ENCODE measurements around the gene MPHOSPH10.
"Not testable (repeated sequence)": the region's sequence is repeated elsewhere in the genome, so short reads cannot be mapped to it uniquely, and the experiment has no call there.

Gene MPHOSPH10, protein sequence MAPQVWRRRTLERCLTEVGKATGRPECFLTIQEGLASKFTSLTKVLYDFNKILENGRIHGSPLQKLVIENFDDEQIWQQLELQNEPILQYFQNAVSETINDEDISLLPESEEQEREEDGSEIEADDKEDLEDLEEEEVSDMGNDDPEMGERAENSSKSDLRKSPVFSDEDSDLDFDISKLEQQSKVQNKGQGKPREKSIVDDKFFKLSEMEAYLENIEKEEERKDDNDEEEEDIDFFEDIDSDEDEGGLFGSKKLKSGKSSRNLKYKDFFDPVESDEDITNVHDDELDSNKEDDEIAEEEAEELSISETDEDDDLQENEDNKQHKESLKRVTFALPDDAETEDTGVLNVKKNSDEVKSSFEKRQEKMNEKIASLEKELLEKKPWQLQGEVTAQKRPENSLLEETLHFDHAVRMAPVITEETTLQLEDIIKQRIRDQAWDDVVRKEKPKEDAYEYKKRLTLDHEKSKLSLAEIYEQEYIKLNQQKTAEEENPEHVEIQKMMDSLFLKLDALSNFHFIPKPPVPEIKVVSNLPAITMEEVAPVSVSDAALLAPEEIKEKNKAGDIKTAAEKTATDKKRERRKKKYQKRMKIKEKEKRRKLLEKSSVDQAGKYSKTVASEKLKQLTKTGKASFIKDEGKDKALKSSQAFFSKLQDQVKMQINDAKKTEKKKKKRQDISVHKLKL

DNA sequence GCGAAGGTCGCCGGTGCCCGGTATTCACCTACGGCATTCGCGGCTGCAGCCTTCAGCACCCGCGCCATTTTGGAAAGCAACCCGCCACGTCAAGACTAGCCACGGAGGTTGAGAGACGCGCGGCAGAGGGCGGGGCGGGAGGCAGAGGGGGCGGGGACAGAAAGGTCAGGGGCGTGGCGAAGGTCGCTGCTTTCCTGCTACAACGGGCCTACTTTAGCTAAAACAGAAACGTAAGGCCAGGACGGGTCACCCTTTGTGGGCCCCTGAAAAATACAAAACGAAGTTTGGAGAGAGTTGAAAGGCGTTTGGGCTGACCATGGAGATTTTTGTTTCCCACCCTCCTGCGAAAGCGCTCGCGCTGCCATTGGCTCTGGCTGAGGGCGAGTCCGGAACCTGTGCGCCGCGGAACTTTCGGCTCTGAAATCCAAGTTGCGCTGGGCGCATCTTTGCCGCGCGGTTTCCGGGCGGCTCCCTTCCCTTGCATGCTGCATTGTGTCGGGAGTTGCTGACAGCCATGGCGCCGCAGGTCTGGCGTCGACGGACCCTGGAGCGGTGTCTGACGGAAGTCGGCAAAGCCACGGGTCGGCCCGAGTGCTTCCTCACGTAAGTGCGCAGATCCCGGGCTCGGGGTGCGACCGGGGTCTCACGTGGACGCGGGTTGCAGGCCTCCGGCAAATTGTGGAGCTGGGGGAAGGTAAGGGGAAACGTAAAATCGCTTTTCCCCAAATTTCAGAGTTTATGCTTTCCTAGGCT lies at the start of gene MPHOSPH10, which contains the start of gene MCEE:
MPHOSPH10 (plus strand) TSS at position 483 of the 753 bp plus-strand sequence; CDS start at position 515, 32 bp downstream.
MCEE (minus strand) TSS at position 78 of the 753 bp plus-strand sequence; CDS start at position 68, 10 bp downstream.
- intact Hi-C loops (cut with DNase I), result no loop called here
- DNase-seq, result peak; percentile 86 to 99 (median 90)

DNA sequence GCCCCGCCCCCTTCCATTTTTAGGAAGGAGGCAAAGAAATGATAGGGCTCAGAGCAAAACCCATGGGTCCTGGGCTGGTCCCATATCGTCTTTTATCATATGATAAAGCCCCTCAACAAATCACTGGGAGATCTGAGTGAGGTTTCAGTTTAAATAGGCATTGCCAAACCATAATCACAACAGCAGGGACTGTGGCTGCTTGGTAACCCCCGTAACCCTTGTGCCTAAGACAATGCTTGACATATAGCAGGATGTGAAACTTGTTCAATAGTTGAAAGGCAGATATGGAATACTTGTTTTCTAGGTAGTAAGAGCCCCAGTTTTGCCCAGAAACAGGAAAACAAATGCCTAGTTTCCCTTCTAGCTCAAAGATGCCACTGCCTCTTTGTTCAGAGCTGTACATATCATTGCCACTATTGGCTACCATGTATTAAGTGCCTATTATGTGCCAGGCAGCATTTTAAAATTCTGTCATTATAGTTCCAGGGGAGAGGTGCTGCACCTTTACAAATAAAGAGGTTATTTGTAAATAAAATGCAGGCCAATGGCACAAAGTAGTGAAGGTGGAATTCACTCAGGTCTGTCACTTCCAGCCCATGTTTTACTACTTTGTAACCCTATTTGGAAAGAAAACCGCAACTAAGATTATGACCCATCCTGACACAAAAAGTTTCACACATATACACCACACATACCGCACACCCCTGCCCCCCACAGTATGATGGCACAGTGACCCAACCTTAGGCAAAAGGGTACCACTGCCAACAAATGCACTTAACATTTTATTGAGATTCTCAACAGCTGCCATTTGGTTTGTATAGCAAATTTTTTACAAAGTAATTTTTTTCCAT lies 47.8 kb upstream of the MPHOSPH10 start:
- no peak for DNase-seq
- intact Hi-C loops (cut with DNase I), result no loop called here

DNA sequence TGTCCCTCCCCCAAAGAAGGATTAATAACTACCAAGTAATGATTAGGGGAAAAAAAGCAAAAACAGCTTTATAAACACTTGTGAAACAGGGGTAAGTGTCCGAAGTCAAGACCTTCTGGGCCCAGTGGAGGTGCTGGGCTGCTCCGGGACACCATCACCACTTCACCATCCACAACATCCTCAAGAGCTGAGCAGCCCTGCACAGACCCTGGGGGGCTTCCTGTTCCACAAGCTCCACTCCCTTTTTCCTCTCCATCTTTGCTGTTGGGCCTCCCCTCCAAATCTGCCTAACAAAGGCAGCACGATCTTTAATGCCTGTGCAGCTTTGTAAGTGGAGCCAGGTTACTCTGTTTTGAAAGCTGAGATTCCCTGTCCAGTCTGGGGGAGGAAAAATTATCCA lies 47.1 kb upstream of the MPHOSPH10 start:
- DNase-seq; intact Hi-C loops (cut with DNase I): not testable (repeated sequence)

DNA sequence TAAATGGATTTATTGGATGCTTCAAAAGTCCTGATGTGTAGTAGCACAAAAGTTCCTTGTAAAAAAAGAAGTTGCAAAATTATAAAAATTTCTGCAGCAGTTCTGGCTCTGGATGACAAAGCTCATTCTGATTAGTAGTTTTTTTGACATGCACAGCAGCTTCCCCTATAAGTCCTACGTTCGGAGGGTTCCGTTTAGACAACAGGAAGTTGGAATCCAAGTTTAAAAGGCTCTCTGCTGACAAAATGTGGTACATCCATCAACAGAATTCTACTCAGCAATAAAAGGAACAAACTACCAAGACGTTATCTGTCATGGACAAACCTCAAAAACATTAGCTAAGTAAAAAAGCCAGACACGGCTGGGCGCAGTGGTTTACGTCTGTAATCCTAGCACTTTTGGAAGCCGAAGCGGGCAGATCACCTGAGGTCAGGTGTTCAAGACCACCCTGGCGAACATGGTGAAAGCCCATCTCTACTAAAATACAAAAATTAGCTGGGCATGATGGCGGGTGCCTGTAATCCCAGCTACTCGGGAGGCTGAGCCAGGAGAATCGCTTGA lies 46.6 kb upstream of the MPHOSPH10 start:
- intact Hi-C loops (cut with DNase I); DNase-seq: not testable (repeated sequence)

DNA sequence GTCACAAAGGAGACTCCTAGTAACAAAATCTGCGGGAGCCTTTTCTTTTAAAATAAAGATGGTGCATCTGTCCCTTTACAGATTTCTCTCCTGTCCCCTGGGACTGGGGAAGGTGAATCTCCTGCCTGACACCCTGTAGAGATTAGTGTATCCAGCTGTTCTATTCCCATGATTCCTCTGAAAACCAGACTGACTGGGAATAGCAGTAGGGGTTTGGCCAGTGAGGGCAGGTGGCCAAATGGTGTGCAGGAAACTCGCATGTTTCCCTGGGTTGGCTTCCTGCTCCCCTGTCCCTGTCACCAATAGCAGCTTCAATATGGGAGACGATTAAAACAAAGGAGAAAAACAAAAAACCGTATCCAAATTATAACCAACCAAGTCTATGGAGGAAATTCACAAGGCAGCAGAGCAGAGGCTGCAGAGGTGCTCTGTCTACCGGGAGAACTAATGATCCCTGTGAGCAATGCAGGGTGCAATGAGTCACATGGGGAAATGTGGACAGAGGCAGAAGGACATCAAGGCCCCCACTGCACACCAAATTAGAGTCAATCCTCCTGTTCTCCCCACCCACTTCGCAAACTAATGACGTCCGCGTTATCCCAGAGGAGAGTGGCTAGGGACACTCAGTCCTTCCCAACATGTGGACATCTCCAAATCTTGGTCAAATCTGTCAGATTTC lies 45.0 kb upstream of the MPHOSPH10 start:
- intact Hi-C loops (cut with DNase I); DNase-seq: not testable (repeated sequence)

DNA sequence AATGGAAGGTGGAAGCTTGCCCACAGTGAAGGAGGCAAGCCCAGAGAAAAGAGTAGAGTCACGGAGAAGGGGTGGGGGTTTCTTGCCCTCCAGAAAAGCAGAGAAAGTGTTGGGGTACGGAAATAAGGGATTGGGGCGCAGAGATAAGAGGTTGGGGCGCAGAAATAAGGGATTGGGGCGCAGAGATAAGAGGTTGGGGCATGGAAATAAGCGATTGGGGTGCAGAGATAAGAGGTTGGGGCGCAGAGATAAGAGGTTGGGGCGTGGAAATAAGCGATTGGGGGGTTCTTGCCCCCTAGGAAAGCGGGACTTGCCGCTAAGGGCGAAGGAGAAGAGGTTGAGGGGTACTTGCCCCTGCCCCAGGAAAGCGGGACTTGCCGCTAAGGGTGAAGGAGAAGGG lies 41.0 kb upstream of the MPHOSPH10 start:
- intact Hi-C loops (cut with DNase I); DNase-seq: not testable (repeated sequence)

DNA sequence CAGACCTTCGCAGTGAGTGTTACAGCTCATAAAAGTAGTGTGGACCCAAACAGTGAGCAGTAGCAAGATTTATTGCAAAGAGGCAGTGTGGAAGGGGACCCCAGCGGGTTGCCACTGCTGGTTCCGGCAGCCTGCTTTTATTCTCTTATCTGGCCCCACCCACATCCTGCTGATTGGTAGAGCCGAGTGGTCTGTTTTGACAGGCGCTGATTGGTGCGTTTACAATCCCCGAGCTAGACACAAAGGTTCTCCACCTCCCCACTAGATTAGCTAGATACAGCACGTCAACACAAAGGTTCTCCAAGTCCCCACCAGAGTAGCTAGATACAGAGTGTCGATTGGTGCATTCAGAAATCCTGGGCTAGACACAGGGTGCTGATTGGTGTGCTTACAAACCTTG lies 38.6 kb upstream of the MPHOSPH10 start:
- intact Hi-C loops (cut with DNase I); DNase-seq: not testable (repeated sequence)

DNA sequence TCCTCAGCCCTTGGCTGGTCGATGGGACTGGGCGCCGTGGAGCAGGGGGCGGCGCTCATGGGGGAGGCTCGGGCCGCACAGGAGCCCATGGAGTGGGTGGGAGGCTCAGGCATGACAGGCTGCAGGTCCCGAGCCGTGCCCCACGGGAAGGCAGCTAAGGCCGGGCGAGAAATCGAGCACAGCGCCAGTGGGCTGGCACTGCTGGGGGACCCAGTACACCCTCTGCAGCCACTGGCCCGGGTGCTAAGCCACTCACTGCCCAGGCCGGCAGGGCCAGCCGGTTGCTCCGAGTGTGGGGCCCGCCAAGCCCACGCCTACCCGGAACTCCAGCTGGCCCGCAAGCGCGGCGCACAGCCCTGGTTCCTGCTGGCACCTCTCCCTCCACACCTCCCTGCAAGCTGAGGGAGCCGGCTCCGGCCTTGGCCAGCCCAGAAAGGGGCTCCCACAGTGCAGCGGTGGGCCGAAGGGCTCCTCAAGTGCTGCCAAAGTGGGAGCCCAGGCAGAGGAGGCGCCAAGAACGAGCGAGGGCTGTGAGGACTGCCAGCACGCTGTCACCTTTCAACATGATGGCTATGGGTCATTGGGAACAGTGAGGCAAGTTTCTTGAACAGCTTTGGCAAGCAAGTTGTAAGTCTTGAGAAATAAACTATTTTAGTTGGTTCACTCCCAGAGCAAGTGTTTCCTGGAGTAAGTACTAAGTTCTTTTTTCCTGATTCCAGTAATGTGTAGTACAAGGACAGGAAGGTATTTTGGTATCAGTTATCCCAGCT lies 37.8 kb upstream of the MPHOSPH10 start:
- DNase-seq; intact Hi-C loops (cut with DNase I): not testable (repeated sequence)

DNA sequence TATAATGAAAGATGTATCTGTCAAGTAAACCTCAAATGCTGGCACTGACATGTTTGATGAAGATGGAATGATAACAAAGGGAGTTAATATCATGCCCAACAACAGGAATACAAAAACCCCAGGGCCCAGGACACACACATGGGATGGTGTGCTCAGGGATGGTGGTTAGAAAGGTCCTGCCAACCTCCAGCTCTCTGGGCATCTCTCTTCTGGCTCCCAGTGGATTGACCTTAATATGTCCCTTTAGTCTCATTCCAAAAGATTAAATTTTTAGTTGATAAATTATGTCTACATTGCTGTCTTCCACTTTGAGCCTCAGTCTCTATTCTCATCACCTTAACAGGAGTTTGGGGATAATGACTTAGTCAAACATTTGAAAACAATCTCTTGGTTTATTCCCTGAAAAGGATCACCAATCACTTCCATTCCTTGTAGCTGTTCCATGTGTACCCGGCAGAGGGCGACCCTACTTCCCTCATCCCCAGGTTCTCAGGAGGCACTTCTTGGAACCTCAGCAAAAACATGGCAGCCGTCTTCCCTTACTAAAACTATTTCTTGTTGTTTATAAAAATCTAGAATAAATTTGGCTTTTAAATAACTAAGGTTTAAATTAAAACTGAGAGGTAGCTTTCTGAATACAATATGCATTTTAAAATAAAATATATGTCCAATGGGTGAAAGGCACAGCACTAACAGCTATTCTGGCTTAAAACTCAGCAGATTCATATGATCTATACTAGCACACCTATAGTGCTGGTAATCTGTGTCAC lies 30.1 kb upstream of the MPHOSPH10 start:
- peak in 5 of 10 donors; percentile 29 to 82 (median 49) for DNase-seq
- intact Hi-C loops (cut with DNase I), result no loop called here

DNA sequence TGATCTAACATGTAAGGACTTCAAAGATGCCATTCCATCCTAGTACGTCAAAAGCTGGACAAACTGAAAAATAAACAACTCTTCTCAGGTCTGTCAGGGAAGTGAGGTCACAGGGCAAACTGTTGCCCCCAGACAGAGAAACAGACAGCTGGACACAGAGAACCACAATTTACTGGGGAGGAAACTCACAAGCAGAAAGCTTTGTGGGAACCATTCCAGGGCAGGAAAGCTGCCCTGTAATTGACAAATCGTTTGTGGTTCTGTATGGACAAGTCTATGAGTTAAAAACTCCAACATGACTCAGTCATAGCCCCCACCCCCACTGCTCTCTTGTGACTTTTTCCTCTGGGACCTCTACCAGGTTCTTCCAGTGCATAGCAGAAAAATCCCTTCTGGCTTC lies 28.8 kb upstream of the MPHOSPH10 start:
- intact Hi-C loops (cut with DNase I), result no loop called here
- no peak for DNase-seq

DNA sequence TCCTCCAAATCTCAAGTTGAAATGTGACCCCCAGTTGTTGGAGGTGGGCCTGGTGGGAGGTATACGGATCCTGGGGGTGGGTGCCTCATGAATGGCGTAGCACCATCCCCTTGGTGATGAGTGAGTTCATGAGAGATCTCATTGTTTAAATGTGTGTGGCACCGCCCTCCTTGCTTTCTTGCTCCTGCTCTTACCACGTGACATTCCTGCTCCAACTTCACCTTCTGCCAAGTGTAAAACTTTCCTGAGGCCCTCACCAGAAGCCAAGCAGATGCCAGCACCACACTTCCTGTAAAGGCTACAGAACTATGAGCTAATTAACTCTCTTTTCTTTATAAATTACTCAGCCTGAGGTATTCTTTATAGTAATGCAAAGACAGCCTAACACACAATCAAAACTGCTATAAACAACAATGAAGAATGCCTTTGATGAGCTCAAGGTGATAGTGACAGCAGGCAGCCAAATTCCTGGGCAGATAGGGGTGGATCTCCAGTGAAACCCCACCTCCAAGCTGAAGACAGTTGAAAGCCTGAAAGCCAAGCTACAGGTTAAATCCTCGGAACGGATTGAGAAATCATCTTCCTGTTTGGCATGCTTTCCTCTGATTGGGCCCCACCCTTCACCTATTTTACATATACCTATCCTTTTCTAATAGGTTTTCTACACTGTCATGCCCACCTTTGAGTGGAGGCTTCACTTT lies 27.3 kb upstream of the MPHOSPH10 start:
- intact Hi-C loops (cut with DNase I), result no loop called here
- no peak for DNase-seq

DNA sequence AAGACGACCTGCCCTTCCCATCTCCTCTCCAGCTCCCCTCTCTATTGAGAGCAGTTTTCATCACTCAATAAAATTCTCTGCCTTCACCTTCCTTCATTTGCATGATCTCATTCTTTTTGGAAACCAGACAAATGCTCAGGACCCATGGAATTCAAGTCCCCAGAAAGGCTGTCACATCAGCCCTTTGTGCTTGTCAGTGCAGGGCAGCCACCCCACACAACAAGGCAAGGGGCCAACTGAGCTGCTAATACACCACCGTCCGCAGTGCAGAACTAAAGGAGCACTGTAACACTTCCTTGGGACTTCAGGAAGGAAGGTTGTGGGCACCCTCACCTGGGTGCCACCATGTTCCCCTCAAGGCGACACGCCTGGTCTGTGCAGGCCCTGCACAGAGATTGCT lies 26.6 kb upstream of the MPHOSPH10 start:
- intact Hi-C loops (cut with DNase I), result no loop called here
- no peak for DNase-seq

DNA sequence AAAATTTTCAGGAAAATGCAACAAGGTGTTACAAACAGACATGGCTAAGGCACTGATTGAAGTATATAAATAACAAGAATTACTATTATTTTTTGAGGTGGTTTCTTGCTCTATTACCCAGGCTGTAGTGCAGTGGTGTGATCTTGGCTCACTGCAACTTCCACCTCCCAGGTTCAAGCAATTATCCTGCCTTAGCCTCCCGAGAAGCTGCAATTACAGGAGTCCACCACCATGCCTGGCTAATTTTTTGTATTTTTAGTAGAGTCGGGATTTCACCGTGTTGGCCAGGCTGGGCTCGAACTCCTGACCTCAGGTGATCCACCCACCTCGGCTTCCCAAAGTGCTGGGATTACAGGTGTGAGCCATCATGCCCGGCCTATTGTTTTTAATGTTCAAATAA lies 24.0 kb upstream of the MPHOSPH10 start:
- intact Hi-C loops (cut with DNase I); DNase-seq: not testable (repeated sequence)

DNA sequence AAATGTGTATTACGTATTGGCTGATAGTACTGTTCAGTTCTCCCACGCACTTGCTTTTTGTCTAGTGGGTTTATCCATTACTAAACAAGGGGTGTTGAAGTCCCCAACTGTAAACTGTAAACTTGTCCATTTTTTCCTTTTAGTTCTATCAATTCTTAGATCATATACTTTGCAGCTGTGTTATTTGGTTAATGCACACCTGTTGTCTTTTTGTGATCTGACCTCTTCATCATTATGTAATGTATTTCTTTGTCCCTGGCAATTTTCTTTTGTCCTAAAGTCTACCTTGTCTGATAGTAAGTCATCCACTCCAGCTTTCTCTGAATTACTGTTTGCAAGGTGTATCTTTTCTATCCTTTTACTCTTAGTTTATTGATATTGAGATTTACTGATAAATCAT lies 22.3 kb upstream of the MPHOSPH10 start:
- intact Hi-C loops (cut with DNase I), result no loop called here
- DNase-seq, result no peak

DNA sequence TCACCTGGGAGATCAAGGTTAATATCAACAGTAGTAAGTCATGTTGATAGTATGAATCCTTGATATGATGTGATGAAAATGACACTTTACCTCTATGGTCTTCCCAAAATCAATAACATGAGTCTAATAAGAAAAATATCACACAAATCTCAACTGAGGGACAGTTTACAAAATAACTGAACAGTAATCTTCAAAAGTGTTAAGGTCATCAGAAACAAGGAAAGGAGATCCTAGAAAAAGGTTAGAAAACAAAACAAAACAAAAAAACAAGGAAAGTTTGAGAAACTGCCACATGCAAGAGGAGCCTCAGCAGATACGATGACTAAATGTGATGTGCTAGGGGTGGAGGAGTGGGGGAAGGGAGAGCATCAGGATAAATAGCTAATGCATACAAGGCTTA lies 16.6 kb upstream of the MPHOSPH10 start:
- intact Hi-C loops (cut with DNase I), result no loop called here
- DNase-seq, result no peak

DNA sequence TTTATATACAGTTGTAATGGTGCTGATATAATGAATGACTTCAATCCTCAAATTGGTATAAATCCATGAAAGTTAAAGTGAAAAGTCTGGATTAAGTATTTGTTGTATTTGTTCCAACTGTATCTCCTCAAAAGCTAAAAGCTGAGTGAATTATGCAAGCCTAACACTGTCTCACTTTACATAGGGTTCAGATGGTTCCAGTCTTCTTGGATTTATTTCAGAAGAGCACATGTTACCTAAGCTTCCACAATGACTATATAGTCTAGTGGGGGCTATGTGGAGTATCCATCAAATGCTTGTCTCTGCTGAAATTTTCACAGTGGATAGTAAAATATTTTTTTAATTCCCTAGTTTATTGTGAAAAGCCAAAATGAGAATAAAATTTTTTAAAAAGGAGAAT lies 13.4 kb upstream of the MPHOSPH10 start:
- DNase-seq, result no peak
- intact Hi-C loops (cut with DNase I), result no loop called here

DNA sequence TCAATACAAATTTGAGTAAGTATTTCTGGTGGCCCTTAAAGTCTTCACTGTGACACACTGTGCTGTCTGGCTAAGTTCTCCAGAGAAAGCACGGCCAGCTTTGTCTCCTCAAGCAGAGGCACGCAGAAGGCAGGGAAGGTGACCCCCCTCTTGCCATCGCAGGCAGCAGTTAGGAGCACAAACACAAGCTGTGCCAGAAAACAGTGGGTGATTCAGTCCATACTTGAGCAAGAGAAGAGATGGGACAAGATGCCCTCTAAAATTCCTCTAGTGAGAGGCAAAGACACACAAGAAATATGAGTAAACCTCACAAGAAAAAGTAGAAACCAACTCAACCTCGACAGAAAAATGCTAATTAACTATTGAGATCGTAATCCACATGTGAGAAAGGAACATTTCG lies 10.2 kb upstream of the MPHOSPH10 start:
- intact Hi-C loops (cut with DNase I), result no loop called here
- DNase-seq, result no peak
